ENCODE results near the gene CDH22. TPM values are rescaled to one million over a fixed set of nuclear protein-coding genes. Genes with fewer than 3 reads are reported as not detected.

The CDH22 gene
- polyA plus RNA-seq, 1 donor from 2014 or later = 2.1 TPM

GRCh38 chr20:46351357-46352058, 43.2 kb upstream of the CDH22 start:
- Histone ChIP-seq H3K9me3 (ENCODE audit: low read length) (no peaks in the 10 kb centered on the region), H4K20me1 (ENCODE audit: insufficient read depth) (no peaks in the 10 kb centered on the region), H3K79me2 (replicated peaks; ENCODE audit: insufficient read depth, low read length) (no peaks in the 10 kb centered on the region), H3K4me2 (ENCODE audit: low read length) (no peak overlapping the region), H3K9me2 (ENCODE audit: insufficient read depth, low read length) (no peaks in the 10 kb centered on the region), H3K36me3 (ENCODE audit: insufficient read depth, low read length) (no peaks in the 10 kb centered on the region), H3K27me3 (ENCODE audit: insufficient read depth, low read depth, low read length) (no peaks in the 10 kb centered on the region), H2AFZ (ENCODE audit: low read depth, low read length) (no peak overlapping the region), H3K9ac (ENCODE audit: low read length) (no peak overlapping the region), H3F3A (ENCODE audit: insufficient read depth, low read length, poor library complexity, severe bottlenecking) (peaks cover 5% of the 10 kb centered on the region), H3K4me3 (ENCODE audit: low read length) (no peak overlapping the region), H3K27ac (ENCODE audit: low read length) (no peak overlapping the region)
- TF ChIP-seq REST (IDR thresholded peaks at IDR 0.05; ENCODE audit: borderline replicate concordance) = no peak
- no peak for TF ChIP-seq SMC3 (conservative IDR thresholded peaks at IDR 0.05; ENCODE audit: poor library complexity)
- no peak for TF ChIP-seq RAD21 (conservative IDR thresholded peaks at IDR 0.05)
- no peak for TF ChIP-seq MXI1 (conservative IDR thresholded peaks at IDR 0.05; ENCODE audit: poor library complexity, severe bottlenecking)
- TF ChIP-seq CTCF (IDR thresholded peaks at IDR 0.05; ENCODE audit: poor library complexity, severe bottlenecking) = no peak
- no peak for TF ChIP-seq POLR2AphosphoS5 (IDR thresholded peaks at IDR 0.05)
- TF ChIP-seq EZH2 (IDR thresholded peaks at IDR 0.05; ENCODE audit: borderline replicate concordance, insufficient read depth, low read length, poor library complexity, severe bottlenecking) = no peak
- TF ChIP-seq EP300 (conservative IDR thresholded peaks at IDR 0.05; ENCODE audit: poor library complexity, severe bottlenecking) = no peak
- TF ChIP-seq TAF1 (IDR thresholded peaks at IDR 0.05; ENCODE audit: low read depth) = no peak

- no peak overlapping the region for H3K4me2 ChIP-seq (ENCODE audit: low read length)
- no peaks in the 10 kb centered on the region for H3K79me2 ChIP-seq (replicated peaks; ENCODE audit: insufficient read depth, low read length)
- no peak overlapping the region for H3K4me3 ChIP-seq (ENCODE audit: low read length)
- H2AFZ ChIP-seq (ENCODE audit: low read depth, low read length) = no peak overlapping the region
- H3K9me2 ChIP-seq (ENCODE audit: insufficient read depth, low read length) = no peaks in the 10 kb centered on the region
- no peaks in the 10 kb centered on the region for H3K27me3 ChIP-seq (ENCODE audit: insufficient read depth, low read depth, low read length)
- TF ChIP-seq EZH2 (IDR thresholded peaks at IDR 0.05; ENCODE audit: borderline replicate concordance, insufficient read depth, low read length, poor library complexity, severe bottlenecking) = no peak
- no peak for TF ChIP-seq EP300 (conservative IDR thresholded peaks at IDR 0.05; ENCODE audit: poor library complexity, severe bottlenecking)
- no peak for TF ChIP-seq RAD21 (conservative IDR thresholded peaks at IDR 0.05)
- no peak for TF ChIP-seq REST (IDR thresholded peaks at IDR 0.05; ENCODE audit: borderline replicate concordance)
- no peak for TF ChIP-seq TAF1 (IDR thresholded peaks at IDR 0.05; ENCODE audit: low read depth)
- no peak for TF ChIP-seq POLR2AphosphoS5 (IDR thresholded peaks at IDR 0.05)
- no peak for TF ChIP-seq MXI1 (conservative IDR thresholded peaks at IDR 0.05; ENCODE audit: poor library complexity, severe bottlenecking)
- TF ChIP-seq CTCF (IDR thresholded peaks at IDR 0.05; ENCODE audit: poor library complexity, severe bottlenecking) = no peak
- no peak for TF ChIP-seq SMC3 (conservative IDR thresholded peaks at IDR 0.05; ENCODE audit: poor library complexity)
- H3K27ac ChIP-seq (ENCODE audit: low read length) = no peak overlapping the region
- no peaks in the 10 kb centered on the region for H3K9me3 ChIP-seq (ENCODE audit: low read length)
- no peak overlapping the region for H3K9ac ChIP-seq (ENCODE audit: low read length)
- peaks cover 5% of the 10 kb centered on the region for H3F3A ChIP-seq (ENCODE audit: insufficient read depth, low read length, poor library complexity, severe bottlenecking)
- no peaks in the 10 kb centered on the region for H3K36me3 ChIP-seq (ENCODE audit: insufficient read depth, low read length)
- H4K20me1 ChIP-seq (ENCODE audit: insufficient read depth) = no peaks in the 10 kb centered on the region
Observed at GRCh38 chr20:46350986-46351267, 42.6 kb upstream of the CDH22 start.

Measured in neural cell (in vitro differentiated cells).